Type B pancreatic cell (in vitro differentiated cells): ENCODE data around the gene KAT8. TPM values are rescaled to one million over a fixed set of nuclear protein-coding genes. Genes with fewer than 3 reads are reported as not detected.
A peak's percentile ranks its signal among the peaks of the same experiment; 100 is the strongest.
"Not testable (repeated sequence)": the region's sequence is repeated elsewhere in the genome, so short reads cannot be mapped to it uniquely, and the experiment has no call there.

Source experiments
- DNase-seq: peaks from one replicate; pipeline ENCODE4 v3.0.0; 2021; ENCODE audit warnings: mixed read lengths; ENCODE audit not compliant: unreplicated experiment; ENCODE audit errors: extremely low spot score
- H3K27ac Mint-ChIP-seq: 2 replicates; pipeline ENCODE4 v1.8.0; 2021; ENCODE audit warnings: mild to moderate bottlenecking, mixed read lengths
- H3K27me3 Mint-ChIP-seq: 2 replicates; pipeline ENCODE4 v1.8.0; 2021; ENCODE audit warnings: mixed read lengths
- H3K36me3 Mint-ChIP-seq: 2 replicates; pipeline ENCODE4 v1.8.0; 2021; ENCODE audit warnings: mixed read lengths
- H3K4me1 Mint-ChIP-seq: one replicate; pipeline ENCODE4 v1.8.0; 2021; ENCODE audit warnings: mixed read lengths; ENCODE audit not compliant: unreplicated experiment
- H3K4me3 Mint-ChIP-seq: 2 replicates; pipeline ENCODE4 v1.8.0; 2021; ENCODE audit warnings: mild to moderate bottlenecking, mixed read lengths
- H3K9me3 Mint-ChIP-seq: 2 replicates; pipeline ENCODE4 v1.8.0; 2021; ENCODE audit warnings: mixed read lengths
- CTCF ChIP-seq: fragments of 200-600 bp; sonication (generic); conservative IDR thresholded peaks from 2 replicates; pipeline ENCODE4 v1.5.0; 2021; ENCODE audit warnings: antibody characterized with exemption, mild to moderate bottlenecking
- total RNA-seq: library from RNA; stranded (reverse); gene quantifications from 2 replicates; pipeline ENCODE4 v1.2.1, GENCODE V29; 2021; ENCODE audit warnings: low replicate concordance

Gene KAT8
- total RNA-seq, 1 donor from 2014 or later: 70.3 TPM

DNA sequence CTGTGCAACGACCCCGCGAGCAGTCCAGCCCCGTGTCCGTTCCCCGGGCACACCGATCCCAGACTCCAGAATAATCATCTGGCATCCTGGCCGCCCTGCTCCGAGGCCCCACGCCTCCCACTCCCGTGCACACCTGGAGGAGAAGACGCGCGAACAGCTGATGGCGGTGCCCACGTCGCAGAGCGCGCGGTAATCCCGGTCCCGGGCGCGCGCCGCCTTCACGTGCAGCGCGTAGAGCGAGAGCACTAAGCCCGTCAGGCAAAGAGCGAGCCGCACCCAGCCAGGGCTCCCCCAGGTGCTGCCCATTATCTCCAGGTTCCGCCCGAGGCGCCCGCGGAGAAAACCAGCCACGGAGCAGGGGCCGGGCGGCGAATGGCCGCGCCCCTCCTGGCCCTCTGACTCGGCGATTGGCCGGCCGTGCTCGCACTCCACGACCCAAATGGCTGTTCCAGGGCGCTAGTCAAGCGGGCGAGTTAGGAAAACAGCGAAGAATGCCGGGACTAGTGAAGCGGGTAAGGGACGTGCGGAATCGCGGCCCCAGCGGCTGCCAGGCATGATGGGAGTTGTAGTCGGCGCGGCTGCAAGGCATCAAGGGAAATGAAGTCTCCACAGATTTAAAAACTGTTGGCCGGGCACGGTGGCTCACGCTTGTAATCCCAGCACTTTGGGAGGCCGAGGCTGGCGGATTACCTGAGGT lies 22.9 kb upstream of the KAT8 start, which contains the start of gene VKORC1:
Gene VKORC1, minus strand, starts transcription at position 374 of the 697 bp plus-strand sequence. Its CDS starts 68 bp downstream, at position 306.
- TF ChIP-seq CTCF: no peak
- peak within 1 kb of the TSS; percentile 95 for H3K4me3 Mint-ChIP-seq
- H3K27ac Mint-ChIP-seq: peak within 1 kb of the TSS; percentile 92
- no peaks in the 10 kb centered on the region for H3K36me3 Mint-ChIP-seq
- H3K9me3 Mint-ChIP-seq: peaks cover 5% of the 10 kb centered on the region
- DNase-seq: peak; percentile 95
- no peaks in the 10 kb centered on the region for H3K27me3 Mint-ChIP-seq
- H3K4me1 Mint-ChIP-seq: peaks cover 11% of the 10 kb centered on the region

DNA sequence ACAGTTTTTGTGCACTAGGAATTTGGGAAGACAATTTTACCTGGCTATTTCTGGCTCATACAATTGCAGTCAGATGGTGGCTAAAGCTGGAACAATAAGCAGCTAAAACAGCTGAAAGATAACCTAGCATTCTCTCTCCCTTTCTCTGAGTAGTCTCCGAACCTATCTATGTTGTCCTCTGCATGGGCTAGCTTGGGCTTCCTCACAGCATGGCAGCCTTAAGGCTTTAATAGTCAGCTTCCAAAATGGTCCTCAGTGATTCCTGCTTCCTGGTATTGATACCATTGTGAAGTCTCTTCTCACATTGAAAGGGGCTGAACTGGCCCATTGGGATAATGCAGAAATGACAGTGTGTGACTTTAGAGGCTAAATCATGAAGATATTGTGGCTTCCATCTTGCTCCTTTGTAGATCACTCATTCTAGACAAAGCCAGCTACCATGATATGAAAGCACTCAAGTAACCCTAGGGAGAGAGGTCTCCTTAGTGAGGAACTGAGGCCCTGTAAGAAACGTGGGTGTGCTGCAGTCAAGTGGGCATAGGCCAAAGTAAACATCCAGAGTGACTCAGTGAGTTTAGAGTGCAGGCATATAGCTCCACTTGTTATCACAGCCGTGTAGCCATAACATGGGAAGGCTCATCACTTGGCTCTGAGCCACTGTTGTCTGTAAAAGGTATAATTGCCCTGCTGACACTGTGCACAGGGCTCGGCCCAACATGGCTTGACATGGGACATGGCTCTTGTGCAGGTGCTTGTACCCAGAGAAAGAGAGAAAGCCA lies 17.4 kb upstream of the KAT8 start:
- no peak for DNase-seq
- no peak overlapping the region for H3K27ac Mint-ChIP-seq
- no peak overlapping the region for H3K4me3 Mint-ChIP-seq
- H3K9me3 Mint-ChIP-seq: peaks cover 5% of the 10 kb centered on the region
- H3K4me1 Mint-ChIP-seq: peaks cover 4% of the 10 kb centered on the region
- peaks cover 4% of the 10 kb centered on the region for H3K27me3 Mint-ChIP-seq
- no peaks in the 10 kb centered on the region for H3K36me3 Mint-ChIP-seq
- TF ChIP-seq CTCF: no peak

DNA sequence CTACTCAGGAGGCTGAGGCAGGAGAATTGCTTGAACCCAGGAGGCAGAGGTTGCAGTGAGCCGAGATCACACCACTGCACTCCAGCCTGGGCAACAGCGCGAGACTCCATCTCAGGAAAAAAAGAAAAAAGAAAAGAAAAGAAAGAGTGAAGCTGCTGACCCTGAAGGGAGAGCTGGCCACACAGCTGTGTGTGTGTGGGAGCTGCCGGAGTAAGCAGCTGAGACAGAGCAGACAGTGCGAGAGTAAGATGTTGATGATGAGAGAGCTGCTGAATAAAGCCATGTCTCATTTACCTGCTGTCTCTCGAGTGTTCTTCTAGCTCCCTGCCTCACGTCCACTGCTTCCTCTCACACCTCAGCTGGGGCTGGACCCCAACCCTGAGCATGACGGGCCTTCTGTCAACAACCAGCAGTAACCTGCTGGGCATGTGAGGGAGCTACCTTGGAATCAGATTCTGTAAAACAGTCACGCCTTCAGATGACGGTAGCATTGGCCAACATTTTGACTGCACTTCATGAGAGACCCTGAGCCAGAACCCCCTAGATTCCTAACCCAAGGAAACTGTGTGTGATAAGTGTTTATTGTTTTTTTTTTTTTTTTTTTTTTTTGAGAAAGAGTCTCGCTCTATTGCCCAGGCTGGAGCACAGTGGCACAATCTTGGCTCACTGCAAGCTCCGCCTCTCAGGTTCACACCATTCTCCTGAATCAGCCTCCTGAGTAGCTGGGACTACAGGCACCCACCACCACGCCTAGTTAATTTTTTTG lies 16.4 kb upstream of the KAT8 start:
- H3K27ac Mint-ChIP-seq, H3K4me3 Mint-ChIP-seq, H3K9me3 Mint-ChIP-seq, H3K36me3 Mint-ChIP-seq, DNase-seq, H3K27me3 Mint-ChIP-seq, H3K4me1 Mint-ChIP-seq: not testable (repeated sequence)

DNA sequence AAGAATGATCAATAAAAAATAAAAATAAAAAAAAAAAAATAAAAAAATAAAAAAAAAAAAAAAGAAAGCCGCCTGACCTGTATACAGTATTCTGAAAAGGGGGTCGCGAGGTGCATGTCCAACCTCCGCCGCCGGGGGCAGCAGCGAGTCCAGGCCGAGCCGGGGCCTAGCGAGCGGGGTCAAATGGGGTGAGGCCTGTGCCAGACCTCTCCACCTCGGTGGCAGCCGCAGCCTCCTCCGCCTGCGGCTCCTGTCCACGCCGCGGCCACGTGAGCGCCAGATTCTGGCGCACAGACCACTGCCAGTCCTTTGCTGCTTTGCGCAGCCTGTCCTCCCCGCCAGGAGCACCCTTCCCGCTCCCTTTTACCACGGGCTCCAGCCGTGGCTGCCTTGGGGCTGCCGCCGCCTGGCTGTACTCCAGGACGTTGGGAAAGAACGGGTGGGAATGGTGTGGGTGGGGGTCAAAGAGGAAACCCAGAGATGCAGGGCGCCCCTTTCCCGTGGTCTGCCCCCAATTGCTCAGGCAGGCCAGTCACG lies 11.7 kb upstream of the KAT8 start:
- Mint-ChIP-seq H3K27ac (peak overlapping the region; percentile 61), H3K9me3 (no peaks in the 10 kb centered on the region), H3K4me1 (peaks cover 10% of the 10 kb centered on the region), H3K36me3 (peaks cover 4% of the 10 kb centered on the region), H3K27me3 (no peaks in the 10 kb centered on the region), H3K4me3 (no peak overlapping the region)
- peak; percentile 81 for TF ChIP-seq CTCF
- peak; percentile 89 for DNase-seq

DNA sequence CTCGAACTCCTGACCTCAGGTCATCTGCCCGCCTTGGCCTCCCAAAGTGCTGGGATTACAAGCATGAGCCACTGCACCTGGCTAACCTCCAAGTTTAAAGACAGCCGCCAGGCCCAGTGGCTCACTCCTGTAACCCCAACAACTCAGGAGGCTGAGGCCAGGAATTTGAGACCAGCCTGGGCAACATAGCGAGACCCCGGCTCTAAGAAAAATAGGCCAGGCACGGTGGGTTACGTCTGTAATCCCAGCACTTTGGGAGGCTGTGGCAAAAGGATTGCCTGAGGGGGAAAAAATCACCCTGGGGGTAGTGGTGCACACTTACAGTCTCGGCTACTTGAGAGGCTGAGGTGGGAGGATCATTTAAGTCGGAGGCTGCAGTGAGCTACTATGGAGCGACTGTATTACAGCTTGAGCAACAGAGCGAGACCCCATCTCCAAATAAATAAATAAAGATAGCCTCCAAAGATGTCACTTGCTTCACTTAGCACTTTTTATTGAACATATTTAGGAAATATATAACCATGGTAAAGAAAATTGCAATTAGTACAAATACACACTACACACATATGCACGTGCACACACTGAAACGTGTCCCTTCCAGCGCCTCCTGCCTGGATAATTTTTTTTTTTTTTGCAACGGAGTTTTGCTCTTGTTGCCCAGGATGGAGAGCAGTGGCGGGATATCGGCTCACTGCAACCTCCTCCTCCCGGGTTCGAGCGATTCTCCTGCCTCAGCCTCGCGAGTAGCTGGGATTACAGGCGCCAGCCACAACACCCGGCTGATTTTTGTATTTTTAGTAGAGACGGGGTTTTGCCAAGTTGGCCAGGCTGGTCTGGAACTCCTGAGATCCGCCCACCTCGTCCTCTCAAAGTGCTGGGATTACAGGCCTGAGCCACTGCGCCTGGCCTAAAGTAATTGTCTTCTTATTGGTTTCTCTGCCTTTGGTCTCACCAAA lies 10.7 kb upstream of the KAT8 start:
- Mint-ChIP-seq H3K9me3 (no peaks in the 10 kb centered on the region), H3K4me1 (peaks cover 10% of the 10 kb centered on the region), H3K27me3 (no peaks in the 10 kb centered on the region), H3K27ac (no peak overlapping the region), H3K36me3 (peaks cover 4% of the 10 kb centered on the region), H3K4me3 (peak overlapping the region; percentile 84)
- DNase-seq: no peak
- no peak for TF ChIP-seq CTCF
